Astrocyte (in vitro differentiated cells and primary cell): ENCODE results near the gene C1orf210. TPM values are rescaled to one million over a fixed set of nuclear protein-coding genes. Genes with fewer than 3 reads are reported as not detected.

Experiments used
- DNase-seq: peaks from one replicate; pipeline ENCODE4 v3.0.0-alpha.2; 2010; ENCODE audit warnings: low read depth
- FAIRE-seq: peaks from 2 replicates; lab custom pipeline; 2011; peaks lifted over from hg19 to GRCh38; lab: Jason Lieb, UNC
- H2AFZ ChIP-seq: 2 replicates; pipeline ENCODE4 v1.6.0; 2012; ENCODE audit warnings: low read depth, low read length, inconsistent platforms
- H3K27ac ChIP-seq: 2 replicates; pipeline ENCODE4 v1.5.1; 2011; ENCODE audit warnings: low read depth, low read length, inconsistent platforms
- H3K27me3 ChIP-seq: 2 replicates; pipeline ENCODE4 v1.6.0; 2011; ENCODE audit warnings: low read length, inconsistent platforms; ENCODE audit not compliant: insufficient read depth
- H3K36me3 ChIP-seq: 2 replicates; pipeline ENCODE4 v1.5.1; 2011; ENCODE audit warnings: low read length, inconsistent platforms; ENCODE audit not compliant: insufficient read depth
- H3K4me1 ChIP-seq: 2 replicates; pipeline ENCODE4 v1.5.1; 2011; ENCODE audit warnings: low read length, inconsistent platforms; ENCODE audit not compliant: insufficient read depth
- H3K4me2 ChIP-seq: 2 replicates; pipeline ENCODE4 v1.6.0; 2012; ENCODE audit warnings: low read length, inconsistent platforms
- H3K4me3 ChIP-seq: 2 replicates; pipeline ENCODE4 v1.5.1; 2011; ENCODE audit warnings: low read depth, mild to moderate bottlenecking, low read length, inconsistent platforms; ENCODE audit not compliant: insufficient read depth
- H3K79me2 ChIP-seq: 2 replicates; pipeline ENCODE4 v1.6.0; 2012; ENCODE audit warnings: mild to moderate bottlenecking, low read length, inconsistent platforms; ENCODE audit not compliant: insufficient read depth
- H3K9ac ChIP-seq: 2 replicates; pipeline ENCODE4 v1.6.0; 2012; ENCODE audit warnings: mild to moderate bottlenecking, low read length, inconsistent platforms
- H3K9me3 ChIP-seq: 2 replicates; pipeline ENCODE4 v1.5.1; 2012; ENCODE audit warnings: low read depth, mild to moderate bottlenecking, low read length, inconsistent platforms; ENCODE audit not compliant: insufficient read depth
- H4K20me1 ChIP-seq: 2 replicates; pipeline ENCODE4 v1.6.0; 2012; ENCODE audit warnings: low read length, inconsistent platforms; ENCODE audit not compliant: insufficient read depth
- H3K27ac Mint-ChIP-seq: one replicate; pipeline ENCODE4 v1.8.0; 2021; ENCODE audit warnings: mild to moderate bottlenecking, mixed read lengths; ENCODE audit not compliant: unreplicated experiment
- H3K27me3 Mint-ChIP-seq: one replicate; pipeline ENCODE4 v1.8.0; 2021; ENCODE audit warnings: low read depth, mixed read lengths; ENCODE audit not compliant: unreplicated experiment
- H3K36me3 Mint-ChIP-seq: one replicate; pipeline ENCODE4 v1.8.0; 2021; ENCODE audit warnings: low read depth, mixed read lengths; ENCODE audit not compliant: unreplicated experiment
- H3K4me1 Mint-ChIP-seq: one replicate; pipeline ENCODE4 v1.8.0; 2021; ENCODE audit warnings: low read depth, mixed read lengths; ENCODE audit not compliant: unreplicated experiment
- H3K4me3 Mint-ChIP-seq: one replicate; pipeline ENCODE4 v1.8.0; 2021; ENCODE audit warnings: mild to moderate bottlenecking, moderate library complexity, mixed read lengths; ENCODE audit not compliant: unreplicated experiment
- H3K9me3 Mint-ChIP-seq: one replicate; pipeline ENCODE4 v1.8.0; 2021; ENCODE audit warnings: mild to moderate bottlenecking, mixed read lengths; ENCODE audit not compliant: unreplicated experiment
- CTCF ChIP-seq: IDR thresholded peaks from 2 replicates; pipeline ENCODE4 v1.5.1; 2011; ENCODE audit warnings: low read depth, mild to moderate bottlenecking, inconsistent platforms, low read length, moderate library complexity; ENCODE audit not compliant: insufficient read depth
- EZH2 ChIP-seq: IDR thresholded peaks from 2 replicates; pipeline ENCODE4 v1.6.1; 2012; ENCODE audit warnings: mild to moderate bottlenecking, low read length, inconsistent platforms; ENCODE audit not compliant: insufficient read depth
- total RNA-seq: library from RNA; stranded (reverse); gene quantifications from 2 replicates; pipeline ENCODE4 v1.2.1, GENCODE V29; 2021

The C1orf210 gene
- total RNA-seq, 1 donor from 2014 or later = 0.84 TPM

GRCh38 chr1:43241413-43241836 lies 44.0 kb downstream of the C1orf210 start:
- Histone ChIP-seq H3K27ac (no peak overlapping the region), H3K27me3 (no peaks in the 10 kb centered on the region), H3K4me3 (no peak overlapping the region), H3K9me3 (no peaks in the 10 kb centered on the region), H4K20me1 (no peaks in the 10 kb centered on the region), H3K4me2 (no peak overlapping the region), H3K36me3 (no peaks in the 10 kb centered on the region), H2AFZ (no peak overlapping the region), H3K79me2 (no peaks in the 10 kb centered on the region), H3K4me1 (no peaks in the 10 kb centered on the region), H3K9ac (no peak overlapping the region)
- Mint-ChIP-seq H3K36me3 (no peaks in the 10 kb centered on the region), H3K27ac (no peak overlapping the region), H3K9me3 (peaks cover 12% of the 10 kb centered on the region), H3K4me1 (peaks cover 3% of the 10 kb centered on the region), H3K27me3 (peaks cover 5% of the 10 kb centered on the region), H3K4me3 (no peak overlapping the region)
- no peak for FAIRE-seq
- no peak for TF ChIP-seq EZH2
- TF ChIP-seq CTCF = no peak
- peak; percentile 51 for DNase-seq

- H3K4me3 Mint-ChIP-seq = no peak overlapping the region
- H3K9ac ChIP-seq = no peak overlapping the region
- H2AFZ ChIP-seq = no peak overlapping the region
- peaks cover 10% of the 10 kb centered on the region for H3K27me3 Mint-ChIP-seq
- H3K36me3 Mint-ChIP-seq = no peaks in the 10 kb centered on the region
- H3K4me1 Mint-ChIP-seq = peaks cover 3% of the 10 kb centered on the region
- FAIRE-seq (no peak), DNase-seq (no peak)
- H3K9me3 Mint-ChIP-seq = peaks cover 6% of the 10 kb centered on the region
- H3K27me3 ChIP-seq = no peaks in the 10 kb centered on the region
- no peaks in the 10 kb centered on the region for H3K79me2 ChIP-seq
- H3K27ac ChIP-seq = no peak overlapping the region
- H3K4me1 ChIP-seq = no peaks in the 10 kb centered on the region
- no peaks in the 10 kb centered on the region for H4K20me1 ChIP-seq
- H3K36me3 ChIP-seq = no peaks in the 10 kb centered on the region
- TF ChIP-seq CTCF (no peak), EZH2 (no peak)
- no peaks in the 10 kb centered on the region for H3K9me3 ChIP-seq
- no peak overlapping the region for H3K27ac Mint-ChIP-seq
- H3K4me2 ChIP-seq = no peak overlapping the region
- H3K4me3 ChIP-seq = no peak overlapping the region
Measured at GRCh38 chr1:43239484-43239883, 45.9 kb downstream of the C1orf210 start.

- Mint-ChIP-seq H3K4me1 (peaks cover 3% of the 10 kb centered on the region), H3K36me3 (no peaks in the 10 kb centered on the region), H3K27ac (no peak overlapping the region), H3K4me3 (no peak overlapping the region), H3K27me3 (peaks cover 10% of the 10 kb centered on the region), H3K9me3 (peaks cover 5% of the 10 kb centered on the region)
- no peak for TF ChIP-seq EZH2
- TF ChIP-seq CTCF = no peak
- Histone ChIP-seq H3K9ac (no peak overlapping the region), H3K79me2 (no peaks in the 10 kb centered on the region), H3K27me3 (no peaks in the 10 kb centered on the region), H2AFZ (no peak overlapping the region), H3K4me3 (no peak overlapping the region), H4K20me1 (no peaks in the 10 kb centered on the region), H3K36me3 (no peaks in the 10 kb centered on the region), H3K4me2 (no peak overlapping the region), H3K9me3 (no peaks in the 10 kb centered on the region), H3K27ac (no peak overlapping the region), H3K4me1 (no peaks in the 10 kb centered on the region)
- DNase-seq = no peak
- FAIRE-seq = no peak
Measured at GRCh38 chr1:43238991-43239469, 46.4 kb downstream of the C1orf210 start.
